ENCODE measurements around the gene LIFR. TPM values are rescaled to one million over a fixed set of nuclear protein-coding genes. Genes with fewer than 3 reads are reported as not detected.
"Not testable (repeated sequence)": the region's sequence is repeated elsewhere in the genome, so short reads cannot be mapped to it uniquely, and the experiment has no call there.

The LIFR gene
- total RNA-seq, 1 donor from 2014 or later = 83.4 TPM

DNA sequence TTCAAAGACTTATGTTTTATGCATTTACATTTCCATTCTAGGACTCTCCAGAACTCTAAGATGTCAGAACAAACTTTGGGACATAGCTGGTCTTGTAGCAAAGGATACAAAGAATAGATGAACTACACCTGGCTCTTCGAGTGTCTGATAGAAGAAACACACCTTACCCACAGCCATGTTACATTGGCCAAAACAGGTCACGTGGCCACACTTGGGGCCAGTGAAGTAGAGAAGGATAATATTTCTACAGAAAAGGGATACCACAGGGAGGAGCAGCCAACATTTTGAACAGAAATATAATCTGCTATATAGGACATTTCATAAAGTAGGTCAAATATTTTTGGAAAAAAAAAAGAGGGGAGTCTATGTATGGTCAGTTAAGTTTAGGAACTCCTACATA is 22.7 kb upstream of the LIFR start:
- no peak for DNase-seq

DNA sequence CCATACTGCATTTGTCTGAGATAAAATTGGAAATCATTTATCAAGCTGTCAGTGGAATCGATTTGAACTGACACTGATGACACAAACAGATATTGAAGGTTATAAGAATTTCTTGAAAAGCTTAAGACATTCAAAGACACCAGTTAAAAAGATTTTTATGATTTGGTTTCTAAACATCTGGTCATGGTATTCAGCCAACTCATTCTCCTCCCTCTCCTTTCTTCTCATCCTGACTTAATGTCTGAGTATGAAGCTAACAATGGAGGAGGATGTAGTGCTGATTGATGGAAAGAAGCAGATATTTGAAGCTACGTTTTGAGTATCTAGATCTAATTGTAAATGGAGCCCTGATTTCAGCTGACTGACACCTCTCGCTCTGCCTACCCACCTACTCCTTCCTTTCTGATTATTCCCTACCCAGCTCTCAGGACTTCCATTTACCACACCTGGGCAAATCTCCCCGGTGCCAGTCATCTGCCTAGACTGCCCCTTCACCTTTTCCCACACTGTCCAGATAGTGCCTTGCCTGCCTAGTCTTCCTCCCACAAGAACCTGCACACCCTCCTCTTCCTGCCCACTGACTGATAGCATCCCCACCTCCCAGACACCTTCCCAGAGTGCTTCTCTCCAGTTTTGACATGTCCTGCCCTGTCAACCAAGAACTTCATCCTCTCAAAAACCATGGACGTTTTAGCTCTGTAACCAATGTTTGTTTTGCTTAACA is 20.7 kb upstream of the LIFR start:
- DNase-seq = no peak

DNA sequence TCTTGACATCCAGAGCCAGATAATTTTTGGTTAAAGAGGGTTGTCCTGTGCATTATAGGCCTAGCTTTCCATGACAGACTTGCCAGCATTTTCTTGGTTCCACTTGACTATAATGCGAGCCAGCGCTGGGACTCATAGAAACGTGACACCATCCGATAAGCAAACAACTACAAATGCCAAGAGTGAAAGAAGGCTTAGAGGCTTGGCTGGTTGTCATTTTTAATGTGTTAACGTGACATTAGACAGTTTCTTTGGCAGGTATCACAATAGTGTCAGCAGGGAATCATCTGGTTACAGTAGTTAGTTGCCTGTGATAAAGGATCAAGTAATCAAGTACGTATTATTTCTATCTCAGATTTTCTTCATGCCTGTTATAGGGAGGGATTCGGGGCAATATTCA is 20.0 kb upstream of the LIFR start:
- no peak for DNase-seq

DNA sequence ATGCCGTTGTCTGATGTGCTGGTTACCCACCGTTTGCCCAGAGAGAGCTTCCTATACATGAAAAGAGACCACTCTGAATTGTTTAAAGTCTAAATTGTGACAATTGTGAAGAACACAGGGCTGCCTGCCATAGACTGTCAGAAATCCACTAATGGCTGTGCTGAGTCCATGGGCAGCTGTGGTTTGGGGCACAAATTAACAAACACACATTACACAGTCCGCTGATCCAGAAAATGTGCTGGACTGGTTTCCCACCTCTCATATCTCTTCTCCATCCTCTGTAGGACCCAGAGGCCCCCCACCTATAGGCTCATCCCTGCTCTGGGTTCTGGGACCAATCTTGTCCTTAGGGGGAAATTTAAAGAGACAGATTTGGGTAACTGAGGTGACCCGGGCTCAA is 19.0 kb upstream of the LIFR start:
- no peak for DNase-seq

DNA sequence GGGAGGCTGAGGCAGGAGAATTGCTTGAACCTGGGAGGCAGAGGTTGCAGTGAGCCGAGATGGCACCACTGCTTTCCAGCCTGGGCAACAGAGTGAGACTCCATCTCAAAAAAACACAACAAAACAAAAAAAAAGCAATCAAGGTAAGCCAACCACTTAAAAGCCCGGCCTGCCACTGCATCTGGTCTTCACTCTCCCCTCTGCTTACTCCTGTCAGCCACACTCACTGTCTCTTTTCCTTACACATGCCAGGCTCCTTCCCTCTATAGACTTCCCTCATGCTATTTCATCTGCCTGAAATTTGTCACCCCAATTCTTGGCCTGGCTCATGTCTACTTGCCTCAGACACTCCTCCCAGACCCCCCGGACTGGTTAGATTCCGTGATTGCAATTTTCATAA is 17.6 kb upstream of the LIFR start:
- DNase-seq = no peak

DNA sequence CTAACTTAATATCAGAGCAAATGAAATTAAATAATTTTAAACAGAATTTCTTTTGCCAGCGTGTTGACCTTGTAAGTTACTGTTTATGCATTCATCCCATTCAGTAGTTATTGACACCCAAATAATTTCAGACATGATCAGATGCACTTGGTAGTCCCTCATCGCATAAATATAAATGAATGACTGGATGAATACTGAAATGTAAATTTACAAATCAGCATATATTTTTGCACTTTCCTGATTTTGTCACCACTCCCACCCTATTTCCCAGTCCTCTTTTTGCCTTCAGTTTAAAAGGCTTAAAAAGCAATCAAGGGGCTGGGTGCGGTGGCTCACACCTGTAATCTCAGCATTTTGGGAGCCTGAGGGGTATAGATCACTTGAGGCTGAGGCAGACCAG is 17.1 kb upstream of the LIFR start:
- no peak for DNase-seq

DNA sequence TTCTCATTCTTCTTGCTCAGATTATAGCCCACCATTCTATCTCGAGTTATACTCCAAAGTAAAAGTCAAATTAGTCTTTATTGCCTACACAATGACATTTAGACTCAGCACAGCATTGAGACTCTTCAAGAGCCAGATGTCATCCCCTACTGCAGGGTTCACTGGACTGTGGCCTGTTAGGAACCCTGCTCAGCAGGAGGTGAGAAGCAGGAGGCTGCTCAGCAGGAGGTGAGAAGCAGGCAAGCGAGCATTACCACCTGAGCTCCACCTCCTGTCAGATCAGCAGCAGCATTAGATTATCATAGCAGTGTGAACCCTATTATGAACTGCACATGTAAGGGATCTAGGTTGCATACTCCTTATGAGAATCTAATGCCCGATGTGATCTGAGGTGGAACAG is 12.7 kb upstream of the LIFR start:
- DNase-seq = no peak

DNA sequence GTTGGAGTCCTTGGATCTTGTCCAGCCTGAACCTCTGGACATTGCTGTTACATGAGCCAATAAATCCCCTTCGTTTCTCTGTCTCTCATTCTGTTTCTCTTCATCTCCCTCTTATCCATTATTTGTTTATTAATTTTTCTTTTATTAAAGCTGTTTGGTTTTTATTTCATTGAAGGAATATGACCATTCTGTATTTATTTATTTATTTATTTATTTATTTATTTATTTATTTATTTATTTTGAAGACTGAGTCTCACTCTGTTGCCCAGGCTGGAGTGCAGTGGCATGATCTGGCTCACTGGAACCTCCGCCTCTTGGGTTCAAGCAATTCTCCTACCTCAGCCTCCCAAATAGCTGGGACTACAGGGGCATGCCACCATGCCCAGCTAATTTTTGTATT is 10.9 kb upstream of the LIFR start:
- DNase-seq = not testable (repeated sequence)

DNA sequence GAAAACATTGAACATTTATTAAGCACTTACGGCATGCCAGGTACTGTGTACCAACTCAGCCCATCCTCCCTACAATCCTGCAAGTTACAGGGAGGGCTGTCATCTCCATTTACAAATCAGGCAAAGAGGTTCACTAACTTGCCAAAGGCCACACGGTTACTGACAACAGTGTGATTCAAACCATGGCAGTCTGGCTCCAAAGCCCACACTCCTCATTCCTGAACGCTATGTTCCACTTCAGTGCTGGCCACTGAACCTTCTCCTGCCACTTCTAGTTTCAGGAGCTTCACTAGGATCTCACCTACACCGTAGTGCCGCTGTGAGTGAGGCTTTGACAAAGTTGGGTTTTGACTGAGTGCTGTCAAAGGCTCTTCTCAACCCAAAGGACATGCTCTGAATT is 7.2 kb upstream of the LIFR start:
- DNase-seq = no peak

DNA sequence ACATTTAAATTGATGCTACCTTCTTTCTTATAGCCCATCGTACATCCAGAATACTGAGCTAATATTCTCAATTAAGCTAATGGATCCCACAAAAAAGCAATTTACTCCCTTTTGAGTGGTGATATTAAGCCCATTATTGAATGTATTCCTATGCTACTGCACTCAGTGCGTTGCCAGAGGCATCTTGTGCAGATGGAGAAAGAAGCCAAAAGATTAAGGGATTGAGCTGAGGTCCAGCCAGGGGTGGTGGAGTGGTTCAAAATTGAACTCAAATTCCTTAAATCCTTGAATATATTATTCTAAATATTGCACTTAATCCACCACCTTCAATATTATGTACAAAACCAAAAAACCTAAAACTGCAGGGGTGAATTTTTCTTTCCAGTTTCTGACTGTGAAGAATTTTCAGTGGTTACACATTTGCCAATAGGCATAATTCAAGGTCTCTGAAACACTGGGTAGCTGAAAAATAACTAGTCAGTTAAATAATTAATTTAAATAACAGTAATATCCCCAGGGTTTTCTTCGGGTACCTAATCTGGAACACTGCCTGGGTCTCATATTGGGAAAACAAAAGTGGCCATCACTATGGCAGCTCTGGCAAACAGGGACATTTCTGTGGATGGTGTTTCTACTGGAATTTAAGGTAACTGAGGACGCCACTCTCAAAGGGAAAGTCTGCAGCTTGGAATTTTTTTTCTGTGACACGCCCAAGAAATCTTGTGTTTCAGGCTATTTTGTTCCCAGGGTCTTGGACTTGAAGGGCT is 6.2 kb upstream of the LIFR start:
- DNase-seq = no peak

DNA sequence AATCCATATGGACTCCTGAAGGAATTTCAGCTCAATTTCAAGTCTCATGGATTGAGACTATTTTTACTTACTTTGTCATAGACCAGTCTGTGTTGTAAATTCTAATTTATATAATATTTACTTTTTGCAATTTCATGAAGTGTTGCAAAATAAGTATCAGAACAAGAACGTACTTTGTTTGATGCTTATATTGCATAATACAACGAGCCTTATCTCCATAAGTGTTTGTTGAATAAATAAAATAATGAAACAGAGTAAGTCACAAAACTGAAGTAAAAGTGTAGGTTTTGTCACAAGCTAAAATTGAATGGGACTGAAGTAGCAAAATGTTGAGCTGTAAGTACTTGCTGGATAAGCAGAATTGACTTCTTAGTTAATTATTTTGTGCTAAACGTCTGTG is 3.0 kb upstream of the LIFR start:
- no peak for DNase-seq

DNA sequence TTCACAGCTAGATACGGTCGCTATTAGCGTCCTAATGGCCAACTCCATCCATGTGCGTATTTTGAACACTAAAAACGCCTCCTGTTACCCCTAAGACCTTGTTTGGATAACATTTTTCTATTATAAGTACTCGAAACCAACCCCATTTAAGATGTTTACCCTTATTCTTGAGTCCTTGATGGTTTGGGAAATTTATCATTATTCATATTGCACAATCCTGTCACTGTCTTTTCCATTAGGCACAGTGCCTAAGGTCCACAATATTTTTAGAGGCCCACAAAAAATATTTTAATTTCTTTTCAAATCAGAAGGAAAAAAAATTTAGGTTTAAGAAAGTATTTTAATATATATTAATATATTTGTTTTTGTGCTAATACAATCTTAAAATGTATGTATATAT is 1.3 kb upstream of the LIFR start:
- DNase-seq = no peak

DNA sequence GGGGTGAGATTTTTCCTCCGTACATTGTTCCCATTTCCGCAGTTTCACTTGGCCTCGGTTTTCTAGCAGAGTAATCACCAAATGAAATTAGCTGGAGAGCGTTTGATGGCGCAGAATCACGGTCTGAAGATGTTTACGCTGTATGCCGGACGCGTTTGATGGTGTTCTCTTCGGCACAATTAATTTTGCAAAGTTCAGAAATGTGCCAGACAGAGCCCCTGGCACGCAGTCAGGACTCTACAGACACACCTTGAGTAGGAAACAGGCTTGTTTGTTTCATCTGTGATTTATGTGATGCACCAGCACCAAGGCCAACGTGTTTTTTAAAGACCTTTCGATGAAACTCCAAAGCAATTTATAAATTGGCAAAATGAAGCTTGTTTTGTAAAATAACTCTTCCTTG is 863 bp upstream of the LIFR start:
- peak; percentile 61 for DNase-seq

DNA sequence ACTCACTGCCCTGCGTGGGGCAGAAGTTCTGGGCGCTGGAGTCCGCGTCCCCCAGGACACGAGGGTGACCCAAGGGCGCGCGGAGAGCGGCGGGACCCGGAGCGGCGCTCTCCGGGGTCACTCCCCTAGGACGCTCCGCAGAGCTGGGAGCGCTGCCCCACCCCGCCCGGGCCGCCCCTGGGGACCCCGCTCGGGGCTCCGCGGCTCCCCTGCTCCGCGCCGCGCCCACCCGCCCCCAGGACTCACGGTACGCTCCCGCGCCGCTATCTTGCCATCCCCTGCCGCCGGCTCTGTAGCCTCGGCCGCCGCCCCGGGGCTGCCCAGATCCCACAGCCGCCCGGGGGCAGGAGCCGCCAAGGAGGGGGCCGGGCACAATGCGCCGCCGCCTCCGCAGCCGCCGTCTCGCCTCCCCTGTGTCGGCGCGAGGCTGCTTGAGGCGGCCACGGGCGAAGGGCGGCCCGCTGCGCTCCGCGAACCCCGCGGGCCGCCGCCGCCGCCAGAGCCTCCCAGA is 303 bp downstream of the LIFR start:
- DNase-seq = no peak

DNA sequence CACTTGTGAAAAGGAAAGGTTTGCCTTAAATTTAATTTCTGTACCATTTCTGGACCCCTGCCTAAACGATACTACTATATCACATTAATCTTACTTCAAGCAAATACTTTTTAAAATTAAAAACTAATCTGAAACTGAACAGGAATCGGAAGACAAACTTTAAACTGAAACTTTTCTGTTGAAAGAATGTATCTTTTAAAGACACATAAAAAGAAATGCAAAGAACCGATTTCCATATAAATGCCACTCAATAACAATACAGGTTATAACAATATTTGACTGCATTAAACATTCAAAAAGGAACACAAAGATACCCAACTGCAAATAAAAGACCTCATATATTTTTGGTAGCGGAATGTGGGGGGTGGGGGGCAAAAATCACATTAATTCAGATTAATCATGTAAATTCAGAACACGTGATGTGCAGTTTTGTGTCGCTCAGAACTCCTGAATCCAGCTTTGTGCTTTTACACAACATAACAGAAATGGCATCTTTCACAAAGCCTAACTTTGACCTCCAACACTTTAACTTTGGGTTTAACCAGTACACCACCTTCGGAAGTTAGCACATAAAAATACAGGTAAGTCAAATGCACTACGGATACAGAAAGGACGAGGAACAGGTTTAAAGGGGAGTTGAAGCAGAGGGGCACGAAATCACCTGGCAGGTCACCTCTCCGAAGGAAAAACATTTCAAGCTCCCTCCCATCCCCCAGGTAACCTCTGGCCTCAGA is 925 bp downstream of the LIFR start:
- no peak for DNase-seq

DNA sequence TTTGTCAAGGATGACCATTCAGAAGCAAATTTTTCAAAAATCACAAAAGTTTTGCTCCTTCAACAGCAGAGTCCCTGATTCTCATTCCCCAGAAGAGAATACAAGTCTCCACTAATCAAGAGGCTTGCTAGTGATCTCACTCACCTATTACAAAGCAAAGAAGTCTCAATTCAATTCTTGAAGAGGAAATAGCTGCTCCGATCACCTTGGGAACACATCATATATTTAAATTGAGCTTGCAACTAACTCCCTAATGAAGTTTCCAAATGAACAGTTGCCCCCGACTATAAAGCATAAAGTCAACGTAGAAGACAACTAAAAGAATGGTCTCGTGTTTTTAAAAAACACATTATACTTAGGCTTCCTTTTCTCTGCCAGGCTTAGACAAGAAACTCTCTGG is 1.6 kb downstream of the LIFR start:
- no peak for DNase-seq

DNA sequence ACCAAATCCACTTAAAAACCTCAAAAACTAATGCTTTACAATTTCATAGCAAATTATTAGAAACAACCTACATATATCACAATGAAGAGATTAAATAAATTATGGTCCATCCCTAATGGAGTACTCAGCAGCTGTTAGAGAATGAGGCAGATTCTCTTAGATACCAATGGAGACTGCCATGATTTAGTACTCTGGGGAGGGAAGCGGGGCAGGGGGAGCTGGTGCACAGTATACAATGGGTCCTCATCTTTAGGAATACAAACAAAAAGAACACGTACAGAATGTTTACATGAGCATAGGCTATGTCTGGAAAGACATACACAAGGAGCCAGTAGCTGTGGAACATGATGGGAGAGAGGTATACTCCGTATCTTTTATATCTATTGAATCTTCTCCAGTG is 2.0 kb downstream of the LIFR start:
- no peak for DNase-seq

DNA sequence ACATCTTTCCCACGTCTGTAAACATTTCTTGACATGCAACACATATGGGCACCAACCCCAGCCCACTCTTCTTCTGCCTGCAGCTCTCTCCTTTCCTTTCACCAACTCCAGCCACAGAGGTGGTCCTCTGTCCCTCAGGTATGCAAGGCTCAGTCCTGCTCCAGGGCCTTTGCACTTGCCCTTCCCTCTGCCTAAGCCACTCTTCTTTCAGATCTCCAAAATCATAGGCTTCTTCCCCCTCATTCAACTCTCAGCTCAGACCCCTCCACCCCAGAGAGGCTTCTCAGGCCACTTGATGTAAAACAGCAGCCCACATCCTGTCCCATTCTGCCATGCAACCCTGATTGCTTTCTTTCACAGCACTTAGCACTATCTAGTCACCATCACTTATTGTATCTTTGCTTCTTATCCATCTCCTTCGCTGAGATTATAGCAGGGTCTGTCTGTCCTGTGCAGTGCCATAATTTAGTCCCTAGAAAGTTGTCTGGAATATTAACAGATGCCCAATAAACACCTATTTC is 3.4 kb downstream of the LIFR start:
- no peak for DNase-seq

DNA sequence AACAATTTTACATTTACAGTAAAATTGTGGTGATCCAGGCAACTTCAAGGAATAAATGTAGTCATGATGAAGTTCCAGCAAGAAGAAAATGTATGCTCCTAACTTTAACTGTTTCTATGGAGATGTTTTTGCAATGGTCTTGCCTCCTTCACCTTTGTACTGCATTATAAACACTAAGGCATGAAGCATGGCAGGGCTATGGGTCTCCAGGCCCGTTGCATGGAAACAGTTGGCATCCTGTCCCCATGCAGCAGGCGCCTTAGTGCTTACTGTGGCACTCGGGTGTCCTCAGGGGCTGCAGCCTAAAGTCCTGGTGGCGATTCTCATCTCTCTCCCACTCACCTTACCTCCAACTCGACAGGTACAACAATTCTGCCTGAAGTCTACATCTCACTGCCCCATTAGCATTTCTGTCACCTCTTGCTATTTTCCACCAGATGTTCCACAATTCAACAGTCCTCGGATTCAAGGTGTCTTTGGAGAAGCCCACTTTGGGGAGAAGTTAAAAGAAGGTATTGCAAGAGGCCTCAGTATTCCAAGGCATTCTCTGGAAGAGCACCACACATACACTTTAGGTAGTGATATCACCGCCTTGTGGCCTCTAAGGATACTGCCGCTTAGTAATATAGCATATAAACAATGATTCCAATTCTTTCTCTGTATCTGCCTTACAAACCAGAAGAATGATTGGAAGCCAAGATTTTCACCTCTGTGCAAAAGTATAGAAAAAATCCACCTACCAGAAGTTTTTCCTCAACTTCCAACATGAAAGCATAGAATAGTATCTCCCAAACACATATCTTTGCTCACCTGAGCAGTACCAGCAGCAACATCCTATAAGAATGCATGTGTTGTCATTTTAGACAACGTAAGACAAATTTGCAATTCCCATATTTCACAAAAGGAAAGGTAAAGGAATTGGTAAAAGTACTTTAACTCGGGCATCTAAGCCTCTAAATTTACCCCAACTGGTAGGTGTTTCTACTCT is 5.1 kb downstream of the LIFR start:
- DNase-seq = no peak

DNA sequence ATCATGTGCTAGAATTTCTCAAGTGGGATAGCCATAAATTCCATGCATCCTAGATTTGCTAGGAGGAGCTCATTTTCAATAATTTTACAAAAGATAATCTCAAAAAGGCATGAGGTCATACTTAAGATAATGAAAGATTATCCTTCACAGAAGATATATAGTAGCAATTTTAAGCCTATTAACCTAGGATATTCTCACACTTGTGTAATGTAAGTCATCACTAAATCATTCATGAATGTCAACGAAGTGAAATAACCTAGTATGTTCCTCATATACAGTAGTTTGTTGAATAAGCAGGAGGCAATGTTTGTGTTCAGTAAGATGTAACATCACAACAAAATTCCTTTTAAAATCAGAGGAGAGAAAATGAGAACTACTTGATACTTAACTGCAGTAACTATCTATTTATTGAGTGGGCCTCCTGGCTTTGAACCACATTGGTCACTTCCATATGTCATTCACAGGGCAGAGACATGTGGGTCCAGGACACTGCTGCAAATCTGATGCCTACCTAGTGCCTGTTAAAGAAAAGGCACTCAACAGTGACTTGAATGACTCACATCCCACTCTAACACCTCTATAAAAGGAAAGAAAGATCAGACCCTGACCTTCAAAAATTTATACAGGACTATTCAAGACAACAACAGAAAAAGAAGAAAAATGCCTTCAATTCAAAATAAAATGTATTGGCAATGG is 8.2 kb downstream of the LIFR start:
- no peak for DNase-seq

DNA sequence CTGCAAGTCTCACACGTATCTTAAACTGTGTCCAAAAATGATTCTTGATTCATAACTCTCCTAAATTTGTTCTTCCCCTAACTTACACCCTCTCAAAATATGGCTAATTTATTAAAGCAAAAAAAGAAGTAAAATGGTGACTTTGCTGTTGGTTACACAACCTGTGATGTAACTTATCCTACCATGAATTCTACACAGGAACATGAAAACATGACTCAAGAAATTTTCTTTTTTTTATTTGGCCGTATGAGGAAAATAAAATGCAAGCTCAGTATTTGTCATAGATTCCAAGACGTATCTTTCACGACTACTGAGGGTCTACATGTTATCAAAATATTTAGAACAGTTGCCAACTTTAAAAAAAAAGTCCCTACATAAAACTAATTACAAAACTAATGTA is 9.2 kb downstream of the LIFR start:
- no peak for DNase-seq

Measured in occipital lobe (tissue), 2 donors.